GM21576 (cell line): ENCODE results near the gene TTC36.
"Not testable (repeated sequence)": the region's sequence is repeated elsewhere in the genome, so short reads cannot be mapped to it uniquely, and the experiment has no call there.

Experiments
- ATAC-seq: cut with Tn5 transposase; IDR thresholded peaks from one replicate; pipeline ENCODE4 v1.9.1; 2021; ENCODE audit warnings: mild to moderate bottlenecking, moderate library complexity; ENCODE audit not compliant: unreplicated experiment

Gene TTC36

GRCh38 chr11:118574636-118575035, 47.4 kb downstream of the TTC36 start:
- ATAC-seq = no peak

- ATAC-seq = not testable (repeated sequence)
Measured at GRCh38 chr11:118577995-118578394, 50.7 kb downstream of the TTC36 start.
